GM21576 (cell line): Measurements from ENCODE around the gene HIPK2.

Experiments used
- ATAC-seq: cut with Tn5 transposase; IDR thresholded peaks from one replicate; pipeline ENCODE4 v1.9.1; 2021; ENCODE audit warnings: mild to moderate bottlenecking, moderate library complexity; ENCODE audit not compliant: unreplicated experiment

The HIPK2 gene

DNA sequence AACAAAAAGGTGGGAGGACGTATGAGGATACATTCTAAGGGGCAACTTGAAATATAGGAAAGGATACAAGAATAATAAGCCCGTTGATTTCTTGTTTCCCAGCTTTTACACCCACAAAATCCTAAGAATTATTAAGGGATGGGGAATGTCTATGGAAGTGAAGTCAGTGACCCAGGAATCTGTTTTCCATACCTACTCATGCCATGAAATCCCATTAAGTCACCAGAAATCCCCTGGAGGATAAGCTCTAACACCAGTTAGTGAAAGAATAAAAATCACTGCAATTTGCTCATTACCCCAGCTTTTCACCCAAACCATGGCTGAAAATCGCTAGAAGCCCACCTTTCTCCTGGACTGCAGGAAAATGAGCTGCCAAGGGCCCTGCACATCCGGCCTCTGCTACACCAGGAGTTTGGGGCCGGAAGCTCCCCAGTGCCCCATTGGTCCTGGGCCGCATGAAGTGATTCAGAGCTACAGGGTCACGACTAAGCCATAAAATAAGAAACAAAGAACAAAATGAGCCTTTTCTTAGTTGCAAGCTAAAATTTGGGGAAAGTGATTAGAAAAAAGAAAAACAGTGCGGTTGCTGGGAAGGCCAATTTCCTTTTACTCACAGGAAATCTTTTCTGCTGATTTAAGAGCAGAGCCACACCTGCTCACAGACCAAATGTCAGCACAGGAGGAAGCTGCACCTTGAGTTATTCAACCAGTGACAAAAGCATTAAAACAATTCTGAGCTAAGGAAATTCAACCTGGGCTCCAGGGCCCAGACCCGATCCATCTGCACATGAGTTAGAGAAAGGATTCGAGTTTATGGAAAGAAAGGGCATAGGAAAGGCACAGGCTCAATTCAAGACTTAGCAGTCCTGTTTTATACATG is 40.3 kb downstream of the HIPK2 start:
- no peak for ATAC-seq

GRCh38 chr7:139735912-139736595 is 41.7 kb downstream of the HIPK2 start:
- no peak for ATAC-seq

DNA sequence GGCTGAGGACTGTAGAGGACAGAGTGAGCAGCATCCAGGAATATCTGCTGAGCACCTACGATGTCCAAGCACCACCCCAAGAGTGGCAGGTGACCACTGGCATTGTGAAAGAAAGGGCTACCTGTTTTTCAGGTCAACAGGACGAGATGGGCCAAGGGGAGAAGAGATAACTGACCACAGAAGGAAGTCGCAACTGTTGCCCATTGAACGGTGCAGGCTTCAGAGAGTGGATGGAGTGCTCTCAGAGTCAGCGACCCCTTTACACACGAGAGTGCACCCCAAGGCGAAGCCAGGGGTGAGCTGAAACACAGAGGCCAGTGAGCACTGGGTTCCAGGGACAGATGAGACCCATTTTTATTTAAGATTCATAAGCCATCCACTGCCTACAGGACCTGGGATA is 42.3 kb downstream of the HIPK2 start:
- no peak for ATAC-seq

DNA sequence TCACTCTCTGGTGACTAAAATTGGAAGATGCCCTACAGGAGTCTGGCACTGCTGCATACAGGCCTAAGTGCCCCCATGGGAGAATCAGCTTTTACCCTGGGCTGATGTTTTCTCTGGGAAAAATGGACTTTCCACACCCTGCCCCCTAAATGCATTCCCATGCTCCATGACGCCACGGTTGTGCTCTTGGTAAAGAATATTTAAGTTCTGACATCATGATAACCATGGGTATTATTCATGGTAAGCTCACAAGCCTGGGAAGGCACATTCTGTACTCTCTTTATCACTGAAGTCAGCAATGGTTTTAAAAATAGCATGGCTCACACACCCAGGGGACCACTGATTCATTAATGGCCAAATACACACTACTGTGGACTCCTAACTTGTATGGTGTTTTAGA is 43.4 kb downstream of the HIPK2 start:
- no peak for ATAC-seq

DNA sequence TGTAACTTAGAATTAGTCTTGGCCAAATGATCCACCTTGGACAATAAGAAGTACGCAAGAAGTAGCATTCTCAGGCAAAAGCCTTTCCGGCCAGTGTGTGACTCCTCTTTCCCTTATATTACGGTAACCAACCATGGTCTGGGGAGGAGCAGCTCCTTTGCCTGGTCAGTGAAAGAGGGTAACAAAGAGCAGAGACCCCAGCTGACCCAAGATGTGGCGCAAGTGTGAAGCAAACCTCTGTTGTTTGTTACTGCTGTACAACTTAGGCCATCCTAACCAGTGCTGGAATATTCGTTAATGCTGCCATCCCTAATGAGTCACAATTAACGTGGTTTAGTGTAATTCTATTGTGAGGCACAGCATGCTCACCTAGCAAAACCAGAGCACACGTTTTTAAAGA is 44.0 kb downstream of the HIPK2 start:
- ATAC-seq = no peak

DNA sequence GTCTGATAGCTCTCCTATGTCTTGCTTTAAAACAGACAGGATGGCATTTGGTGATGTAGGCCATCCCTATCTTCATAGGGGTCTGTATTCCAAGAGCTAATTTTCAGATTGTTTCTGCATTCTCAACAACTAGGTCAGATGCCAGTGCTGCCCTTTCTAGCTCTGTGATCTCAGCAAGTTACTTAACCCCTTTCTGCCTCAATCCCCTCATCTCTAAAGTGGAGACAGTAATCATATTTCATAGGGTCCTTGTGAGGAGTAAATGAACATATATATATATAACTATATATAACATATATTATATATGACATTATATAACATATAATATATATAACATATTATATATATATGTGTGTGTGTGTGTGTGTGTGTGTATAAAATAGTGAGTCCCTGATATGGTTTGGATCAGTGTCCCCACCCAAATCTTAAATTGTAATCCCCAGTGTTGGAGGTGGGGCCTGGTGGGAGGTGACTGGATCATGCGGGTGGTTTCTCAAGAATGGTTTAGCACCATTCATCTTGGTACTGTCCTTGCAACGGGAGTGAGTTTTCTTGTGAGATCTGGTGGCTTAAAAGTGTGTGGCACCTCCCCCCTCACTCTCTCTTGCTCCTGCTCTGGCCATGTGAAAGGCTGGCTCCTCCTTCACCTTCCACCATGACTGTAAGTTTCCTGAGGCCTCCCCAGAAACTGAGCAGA is 45.2 kb downstream of the HIPK2 start:
- no peak for ATAC-seq

DNA sequence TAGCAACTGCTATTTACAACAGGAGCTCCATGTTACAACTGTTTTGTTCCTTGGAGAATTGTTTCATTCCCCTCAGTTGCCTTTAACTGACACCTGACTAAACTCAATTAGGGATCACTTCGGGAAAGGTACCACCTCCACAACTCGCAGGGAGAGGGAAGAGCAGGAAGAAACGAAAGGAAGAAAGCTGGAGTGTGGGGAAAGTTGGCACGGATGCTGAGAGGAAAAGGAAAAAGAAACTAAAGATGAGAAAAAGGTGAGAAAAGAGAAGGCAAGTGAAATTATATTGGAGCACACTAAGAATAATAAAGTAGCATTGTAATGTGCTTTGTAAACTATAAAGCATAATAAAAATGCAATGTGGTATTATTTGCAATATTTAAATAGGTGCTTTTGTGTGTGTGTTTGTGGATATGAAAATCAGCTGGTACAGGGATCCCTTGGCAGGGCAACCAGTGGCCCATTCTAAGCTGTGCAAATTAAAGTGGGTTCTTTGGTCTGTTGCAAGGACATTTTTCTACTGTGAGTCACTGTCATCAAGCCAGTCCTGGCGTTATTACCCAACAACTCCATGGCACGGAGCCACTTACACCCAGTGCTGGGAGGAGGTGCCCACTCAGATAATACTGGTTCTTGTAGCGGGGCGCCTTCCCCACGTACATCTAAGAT is 45.9 kb downstream of the HIPK2 start:
- no peak for ATAC-seq

DNA sequence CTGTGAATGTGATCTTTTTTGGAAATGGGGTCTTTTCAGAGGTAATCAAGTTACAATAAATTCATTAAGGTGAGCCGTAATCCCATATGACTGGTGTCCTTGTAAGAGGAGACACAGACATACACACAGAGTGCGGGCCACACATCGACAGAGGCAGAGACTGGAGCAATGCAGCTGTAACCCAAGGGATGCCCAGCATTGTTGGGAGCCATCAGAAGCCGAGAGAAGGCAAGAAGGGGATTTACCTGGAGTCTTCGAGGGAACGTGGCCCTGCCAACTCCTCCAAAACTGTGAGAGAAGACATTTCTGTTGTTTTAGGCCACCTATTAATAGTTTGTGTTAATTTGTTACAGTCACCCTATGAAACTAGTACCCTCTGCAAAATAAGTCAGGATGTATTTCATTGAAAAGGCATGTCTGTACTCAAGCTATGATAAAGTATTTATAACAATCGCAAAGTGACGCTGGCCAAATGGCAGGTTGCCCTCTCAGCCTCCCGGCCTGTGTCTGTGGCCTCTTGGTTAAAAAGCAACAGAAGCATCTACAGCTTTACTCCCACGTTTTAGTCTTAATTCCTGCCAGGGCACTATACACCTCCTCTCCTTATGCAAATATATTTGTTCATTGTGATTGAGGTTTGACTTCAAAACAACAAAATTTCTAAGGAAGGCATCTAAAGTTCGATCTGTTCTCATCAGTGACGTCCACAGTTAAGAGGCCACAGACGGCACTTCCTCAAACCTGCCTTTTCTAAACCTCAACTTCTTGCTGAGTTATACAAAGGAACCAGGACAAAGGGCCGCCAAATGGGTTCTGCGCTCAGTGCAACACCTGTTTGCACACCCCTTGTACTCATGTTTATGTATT is 46.8 kb downstream of the HIPK2 start:
- ATAC-seq = peak; percentile 71

- ATAC-seq = no peak
These were observed 49.6 kb downstream of the HIPK2 start for GRCh38 chr7:139728203-139728602.

DNA sequence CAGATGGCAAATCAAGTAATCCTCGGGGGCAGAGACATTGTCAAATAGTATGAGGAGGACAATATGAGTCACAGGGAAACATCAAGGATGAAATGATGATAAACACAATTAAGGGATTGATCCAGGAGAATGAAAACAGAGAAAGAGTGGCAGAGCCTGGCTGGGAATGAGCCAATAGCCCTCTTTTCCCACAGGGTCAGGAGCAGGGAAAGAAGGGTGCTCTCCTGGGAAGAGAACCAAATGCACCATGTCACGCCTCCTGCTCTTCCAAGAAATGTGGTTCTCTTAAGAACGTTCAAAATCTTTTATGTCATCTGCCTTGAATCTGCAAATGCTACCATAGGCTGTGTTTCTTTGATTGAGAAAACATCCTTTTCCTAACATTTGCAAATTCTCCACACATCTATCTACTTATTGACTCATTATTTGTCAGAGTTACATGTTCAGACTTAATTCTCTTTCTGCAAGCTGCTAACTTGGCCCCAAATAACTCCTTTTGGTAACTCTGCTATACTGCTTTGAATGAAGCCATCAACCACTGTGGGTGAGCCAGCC is 50.6 kb downstream of the HIPK2 start:
- ATAC-seq = no peak

DNA sequence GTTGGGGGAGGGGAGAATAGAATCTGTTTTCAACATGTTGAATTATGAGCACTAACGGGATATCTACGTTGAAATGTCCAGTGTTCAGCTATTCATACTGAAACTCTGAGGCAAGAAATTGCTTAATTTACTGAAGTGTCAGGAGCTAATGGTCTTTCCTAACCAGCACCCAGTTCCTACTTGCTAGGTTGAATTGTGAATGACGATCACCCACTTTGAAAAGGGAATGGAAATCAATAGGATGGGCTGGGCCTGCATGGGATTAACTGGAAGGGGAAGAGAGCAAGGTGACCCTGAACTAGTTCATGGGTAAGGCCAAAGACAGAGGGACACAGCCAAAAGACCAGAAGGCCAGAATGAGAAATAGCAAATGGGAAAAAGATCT is 51.3 kb downstream of the HIPK2 start:
- ATAC-seq = no peak

GRCh38 chr7:139725858-139726484 is 51.8 kb downstream of the HIPK2 start:
- no peak for ATAC-seq

DNA sequence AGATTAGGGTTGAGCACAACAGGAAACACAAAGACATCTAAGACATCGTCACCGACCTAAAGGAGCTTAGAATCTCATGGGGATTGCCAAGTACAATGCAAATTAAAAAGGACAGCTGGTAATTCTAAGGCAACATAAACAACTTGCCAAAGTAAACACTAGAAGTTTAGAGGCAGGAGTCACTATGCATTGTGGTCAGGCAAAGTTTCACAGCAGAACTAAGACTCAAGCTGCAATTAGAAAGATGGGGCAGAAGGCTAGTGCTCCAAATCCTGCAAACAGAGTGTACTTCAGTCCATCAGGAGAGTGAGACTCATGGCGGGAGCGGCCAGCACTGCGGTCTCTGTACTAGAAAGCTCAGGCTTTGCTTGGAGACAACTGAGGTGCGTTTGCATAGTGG is 52.7 kb downstream of the HIPK2 start:
- peak; percentile 78 for ATAC-seq

DNA sequence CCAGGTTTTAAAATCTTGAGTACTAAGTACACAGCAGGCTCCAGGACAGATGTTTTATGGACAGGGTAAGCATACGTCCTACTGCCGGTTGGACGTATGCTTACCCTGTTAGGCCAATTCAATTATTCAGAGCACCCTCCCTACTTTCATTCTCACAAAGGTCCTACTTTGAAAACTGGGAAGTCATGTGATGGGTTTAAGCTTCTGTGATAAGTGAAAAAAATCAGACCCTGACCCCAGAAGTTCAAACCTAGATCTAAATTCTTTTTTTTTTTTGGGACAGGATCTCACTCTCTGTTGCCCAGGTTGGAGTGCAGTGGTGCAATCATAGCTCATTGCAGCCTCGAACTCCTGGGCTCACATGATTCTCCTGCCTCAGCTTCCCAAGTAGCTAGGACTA is 55.2 kb downstream of the HIPK2 start:
- ATAC-seq = no peak

DNA sequence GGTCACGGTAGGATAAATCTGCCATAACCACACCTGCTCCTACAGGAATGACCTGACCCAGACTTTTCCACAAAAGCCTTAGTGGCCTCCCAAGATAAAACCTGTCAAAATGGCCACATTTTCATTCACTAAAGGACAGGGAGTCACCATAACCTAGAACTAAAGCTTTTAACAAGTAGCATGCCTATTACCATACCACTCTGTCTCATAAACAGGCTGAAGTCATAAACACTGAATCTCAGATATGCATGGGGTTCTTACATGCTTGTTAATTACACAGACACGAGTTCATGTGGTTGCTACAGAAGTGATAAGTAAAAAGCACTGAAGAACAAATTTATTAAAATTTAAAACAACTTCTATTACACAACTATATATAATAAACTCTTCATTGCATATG is 56.0 kb downstream of the HIPK2 start:
- no peak for ATAC-seq

- ATAC-seq = no peak
These were observed 56.4 kb downstream of the HIPK2 start for GRCh38 chr7:139721417-139721816.

- no peak for ATAC-seq
These were observed 57.0 kb downstream of the HIPK2 start for GRCh38 chr7:139720705-139721231.

- no peak for ATAC-seq
These were observed 57.6 kb downstream of the HIPK2 start for GRCh38 chr7:139720186-139720585.

GRCh38 chr7:139718859-139719258 is 58.9 kb downstream of the HIPK2 start:
- ATAC-seq = no peak
